Subcutaneous adipose tissue (tissue), 4 donors: ENCODE data around the gene FOXF1. TPM values are rescaled to one million over a fixed set of nuclear protein-coding genes. Genes with fewer than 3 reads are reported as not detected.

Experiments
- CTCF ChIP-seq: fragments of 450-650 bp; IDR thresholded peaks from one replicate; pipeline ENCODE4 v1.5.1; 2016; ENCODE audit warnings: low read depth, mild to moderate bottlenecking, control low read depth, antibody characterized with exemption, moderate library complexity
- total RNA-seq, 4 donors: library from RNA; depleted of rRNA; stranded (reverse); fragments of >200 nt; gene quantifications; one replicate each; pipeline ENCODE4 v1.1.0, GENCODE V29; 2016

FOXF1 gene
- total RNA-seq, 4 donors from 2014 or later, result 0.44 to 0.98 TPM; not detected in 2

DNA sequence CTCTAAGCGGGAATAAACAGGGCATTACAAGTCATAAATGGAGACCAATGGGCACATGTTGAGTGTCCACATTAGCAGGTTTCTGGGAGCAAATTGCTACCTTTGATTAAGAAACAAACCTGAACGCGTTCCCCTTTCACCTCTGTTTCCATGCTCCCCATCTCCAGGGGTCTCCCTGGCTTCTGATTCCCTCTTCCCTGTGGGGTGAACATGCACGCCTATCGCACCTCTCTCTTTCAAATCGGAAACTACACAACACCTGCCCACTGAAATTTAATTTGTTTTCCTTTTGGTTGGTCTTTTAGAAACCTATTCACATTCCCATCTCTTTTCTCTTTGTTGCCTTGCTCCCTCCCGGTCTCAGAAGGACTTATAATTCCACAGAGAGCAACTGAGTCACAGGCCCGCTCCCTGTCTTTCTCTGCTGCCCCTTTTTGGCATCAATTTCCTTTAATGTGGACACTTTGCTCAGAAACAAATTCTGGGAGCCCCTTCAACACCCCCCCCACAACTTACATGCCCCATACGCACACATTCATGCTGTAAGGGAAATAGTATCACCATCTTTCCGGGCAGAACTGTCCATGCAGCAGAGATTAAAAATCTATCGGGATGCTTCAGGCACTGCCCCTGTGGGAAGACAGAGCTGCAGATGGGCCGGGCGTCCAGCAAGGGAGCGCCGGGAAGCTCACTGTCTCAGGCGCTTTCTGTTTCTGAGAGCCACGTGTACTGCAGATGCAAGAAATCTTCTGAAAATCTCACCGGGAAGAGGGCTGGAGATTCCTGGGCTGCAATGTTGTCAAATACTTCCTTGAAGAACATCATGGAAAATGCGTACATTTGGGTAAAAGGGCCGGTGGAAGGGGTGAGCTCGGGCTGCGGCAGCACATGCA lies 7.2 kb upstream of the FOXF1 start:
- TF ChIP-seq CTCF, result no peak

- no peak for TF ChIP-seq CTCF
Observed at GRCh38 chr16:86503830-86504229, 6.5 kb upstream of the FOXF1 start.

DNA sequence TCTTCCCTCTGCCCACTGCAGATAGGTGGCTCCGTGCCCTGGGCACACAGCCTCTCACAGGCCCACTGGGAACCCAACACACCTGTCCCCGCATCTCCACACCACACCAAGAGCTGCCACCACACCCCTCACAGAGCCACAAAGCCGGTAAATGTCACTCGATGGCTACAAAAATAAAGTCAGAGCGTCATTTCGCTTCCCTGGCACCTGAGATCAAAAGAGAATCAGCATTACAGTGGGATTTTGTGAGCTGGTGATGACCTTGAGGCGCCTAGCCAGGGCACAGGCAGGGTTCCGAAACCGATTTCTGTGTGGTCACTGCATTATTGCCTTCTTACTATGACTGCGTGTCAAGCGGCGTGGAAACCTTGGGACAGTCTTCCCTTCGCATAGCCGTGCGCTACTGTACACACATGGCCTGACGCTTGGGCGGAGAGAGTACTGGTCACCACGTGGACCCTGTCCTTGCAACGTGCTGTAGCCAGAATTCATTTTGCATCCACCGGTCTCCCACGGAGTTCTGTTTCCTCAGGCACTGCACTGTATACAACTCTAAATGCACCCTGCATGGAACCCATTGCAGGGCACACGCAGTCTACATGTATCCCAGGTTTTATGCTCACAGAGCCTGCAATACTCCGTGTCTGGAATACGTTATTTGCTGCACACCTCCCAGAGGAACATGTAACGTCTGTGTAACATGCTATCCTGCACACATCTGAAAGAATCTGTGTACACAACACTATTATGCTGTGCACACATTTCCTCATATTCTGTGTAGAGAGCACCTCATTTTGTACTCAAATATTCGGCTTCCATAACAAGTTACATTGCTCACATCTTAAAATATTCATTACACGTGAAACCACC lies 5.8 kb upstream of the FOXF1 start:
- TF ChIP-seq CTCF, result no peak

GRCh38 chr16:86505185-86505898 lies 5.0 kb upstream of the FOXF1 start:
- TF ChIP-seq CTCF, result no peak

DNA sequence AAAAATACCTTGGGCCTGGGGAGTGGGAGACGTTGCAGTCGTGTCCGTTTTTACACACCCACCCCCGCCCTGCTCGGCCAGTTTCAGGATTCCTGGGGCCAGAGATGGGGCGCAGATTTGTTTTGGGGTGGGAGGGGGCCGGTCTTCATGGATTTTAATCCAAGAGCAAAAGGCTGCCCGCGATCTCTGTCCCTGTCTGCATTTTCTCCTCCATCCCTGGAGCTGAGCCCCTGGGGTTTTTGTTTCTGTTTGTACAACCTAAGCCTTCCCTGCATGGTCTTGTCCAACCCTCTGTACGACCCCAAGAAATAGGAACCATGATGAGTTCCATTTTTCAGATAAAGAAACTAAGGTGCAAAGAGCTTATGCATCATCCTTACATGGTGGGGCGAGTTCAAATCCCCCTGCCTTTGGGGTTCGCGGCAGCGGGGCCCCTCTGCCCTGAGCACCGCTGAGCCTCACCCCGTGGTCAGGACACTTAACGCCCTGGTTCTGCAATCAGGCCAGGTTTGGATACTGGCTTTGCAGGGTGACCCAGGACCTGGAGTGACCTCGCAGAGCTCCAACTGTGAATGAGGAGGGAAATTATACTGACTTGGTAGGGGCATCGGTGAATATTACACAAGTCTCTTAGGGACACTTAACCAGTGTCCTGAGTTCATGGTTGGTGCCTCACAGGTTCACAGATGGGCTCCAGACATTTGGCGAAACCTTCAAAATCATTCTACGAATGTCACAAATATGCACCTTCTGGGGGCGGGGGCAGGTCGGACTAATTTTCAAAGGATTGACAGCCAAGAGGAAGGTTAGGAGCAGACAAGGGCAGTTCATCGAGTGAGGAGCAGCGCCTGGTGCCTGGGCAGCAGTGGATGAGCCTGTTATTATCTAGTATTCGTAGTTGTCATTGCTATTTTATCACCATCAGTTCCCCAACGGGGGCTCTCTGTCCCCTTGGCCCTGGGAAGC lies 4.1 kb upstream of the FOXF1 start:
- no peak for TF ChIP-seq CTCF

- no peak for TF ChIP-seq CTCF
Observed at GRCh38 chr16:86507173-86508027, 2.9 kb upstream of the FOXF1 start.
